GM18907 (cell line): ENCODE measurements around the gene BRI3.

Experiments
- ATAC-seq: cut with Tn5 transposase; IDR thresholded peaks from one replicate; pipeline ENCODE4 v1.9.1; 2021; ENCODE audit warnings: mild to moderate bottlenecking, moderate library complexity; ENCODE audit not compliant: unreplicated experiment

The BRI3 gene

DNA sequence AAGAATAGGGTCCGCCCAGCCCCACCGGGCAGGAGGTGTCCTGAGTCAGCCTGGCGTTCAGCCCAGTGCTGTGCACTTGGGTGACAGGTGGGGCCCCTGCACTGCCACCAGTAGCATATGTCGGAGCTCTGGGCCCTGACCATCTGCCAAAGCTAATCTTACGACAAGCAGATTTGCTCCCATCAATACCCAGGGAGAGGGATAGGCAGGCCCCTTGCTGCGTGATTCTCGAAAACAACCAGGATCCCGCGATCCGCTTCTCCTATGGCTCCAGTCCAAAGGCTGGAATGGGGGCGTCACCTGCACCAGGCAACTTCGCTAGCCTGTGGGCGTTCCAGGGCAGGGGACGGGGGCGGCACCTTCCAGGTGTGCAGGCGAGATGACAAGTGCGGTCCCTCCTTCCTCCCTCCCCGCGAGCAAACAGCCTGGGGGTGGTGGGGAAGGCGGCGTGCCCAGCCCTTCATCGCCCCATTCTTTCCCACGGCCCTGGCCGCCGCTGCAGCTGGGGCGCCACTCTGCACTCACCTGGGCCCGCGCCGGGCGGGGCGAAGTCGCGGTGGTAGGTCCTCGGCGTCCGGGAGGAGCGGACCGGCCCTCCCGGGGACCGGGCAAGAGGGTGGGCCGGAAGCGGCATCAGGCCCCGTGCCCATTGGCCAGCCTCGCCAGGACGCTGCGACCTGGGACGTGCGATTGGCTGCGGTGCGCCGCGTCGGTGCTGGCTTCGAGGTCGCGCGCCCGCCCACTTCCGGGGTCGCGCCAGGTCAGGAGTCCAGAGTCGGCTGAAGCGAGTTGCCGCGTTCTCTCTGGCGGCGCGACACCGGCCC is 29.7 kb upstream of the BRI3 start, which contains the start of gene TECPR1:
Gene TECPR1 (minus strand): TSS at position 632 of the 824 bp plus-strand sequence. CDS start 6,086 bp downstream, outside the sequence.
- ATAC-seq = peak; percentile 97

DNA sequence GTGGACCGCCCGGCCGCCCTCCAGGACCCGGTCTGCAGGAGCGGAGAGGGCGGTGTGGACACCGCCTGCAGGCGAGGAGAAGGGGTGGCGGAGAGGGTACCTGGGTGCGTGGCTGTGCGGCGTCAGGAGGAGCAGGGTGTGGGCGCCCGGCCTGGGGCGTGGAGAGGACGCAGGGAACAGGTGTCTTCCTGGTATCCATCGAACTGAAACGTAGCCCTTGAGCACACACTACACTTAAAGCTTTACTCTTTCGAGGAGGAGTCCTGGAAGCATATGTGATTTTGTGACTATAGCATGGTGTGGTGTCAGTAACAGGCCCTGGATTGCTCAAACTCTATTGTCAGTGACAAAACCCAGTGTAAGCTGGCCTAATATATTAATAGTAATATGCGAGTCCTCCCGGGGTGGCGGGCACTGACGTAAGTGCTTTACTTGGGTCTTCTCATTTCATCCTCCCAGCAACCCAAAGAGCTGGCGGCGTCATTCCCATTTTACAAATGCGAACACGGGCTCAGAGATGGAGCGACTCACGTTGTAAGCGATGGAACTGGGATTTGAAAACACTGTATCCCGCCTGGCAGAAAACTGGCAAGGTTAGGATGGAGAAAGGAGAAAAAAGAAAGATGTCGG is 28.9 kb upstream of the BRI3 start:
- ATAC-seq = peak; percentile 37

DNA sequence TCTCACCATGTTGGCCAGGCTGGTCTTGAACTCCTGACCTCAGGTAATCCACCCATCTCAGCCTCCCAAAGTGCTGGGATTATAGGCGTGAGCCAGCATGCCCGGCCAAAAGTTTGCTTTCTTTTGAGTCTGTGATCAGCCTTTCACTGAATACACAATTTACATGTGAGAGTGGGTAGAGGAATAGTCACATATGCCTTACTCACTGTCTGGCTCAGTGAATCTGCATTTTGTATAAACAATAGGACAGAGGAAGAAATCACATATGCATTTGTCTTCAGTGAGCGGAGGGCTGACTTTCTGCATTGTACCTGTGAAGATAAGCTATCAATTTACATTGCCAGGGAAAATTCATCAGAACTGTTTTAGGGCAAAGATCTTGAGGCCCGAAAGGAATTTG is 27.0 kb upstream of the BRI3 start:
- no peak for ATAC-seq

DNA sequence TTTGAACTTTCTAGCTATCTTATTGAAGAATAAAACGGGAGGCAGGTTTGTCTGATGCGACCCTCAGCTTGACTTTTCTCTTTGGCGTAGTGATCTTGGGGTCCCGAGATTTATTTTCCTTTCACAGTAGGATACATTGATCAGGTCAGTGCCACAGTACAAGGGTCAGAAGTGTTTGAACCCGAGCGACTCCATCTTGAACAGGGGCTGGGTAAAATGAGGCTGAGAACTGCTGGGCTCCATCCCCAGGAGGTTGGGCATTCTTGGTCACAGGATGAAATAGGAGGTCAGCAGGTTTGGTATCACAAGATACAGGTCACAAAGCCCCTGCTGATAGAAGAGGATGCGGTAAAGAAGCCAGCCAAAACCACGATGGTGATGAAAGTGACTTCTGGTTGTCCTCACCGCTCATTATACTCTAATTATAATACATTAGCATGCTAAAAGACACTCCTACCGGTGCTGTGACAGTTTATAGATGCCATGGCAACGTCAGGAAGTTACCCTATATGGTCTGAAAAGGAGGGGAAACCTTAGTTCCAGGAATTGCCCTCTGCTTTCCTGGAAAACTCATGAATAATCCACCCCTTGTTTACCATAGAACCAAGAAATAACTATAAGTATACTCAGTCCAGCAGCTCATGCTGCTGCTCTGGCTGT is 26.4 kb upstream of the BRI3 start:
- no peak for ATAC-seq

DNA sequence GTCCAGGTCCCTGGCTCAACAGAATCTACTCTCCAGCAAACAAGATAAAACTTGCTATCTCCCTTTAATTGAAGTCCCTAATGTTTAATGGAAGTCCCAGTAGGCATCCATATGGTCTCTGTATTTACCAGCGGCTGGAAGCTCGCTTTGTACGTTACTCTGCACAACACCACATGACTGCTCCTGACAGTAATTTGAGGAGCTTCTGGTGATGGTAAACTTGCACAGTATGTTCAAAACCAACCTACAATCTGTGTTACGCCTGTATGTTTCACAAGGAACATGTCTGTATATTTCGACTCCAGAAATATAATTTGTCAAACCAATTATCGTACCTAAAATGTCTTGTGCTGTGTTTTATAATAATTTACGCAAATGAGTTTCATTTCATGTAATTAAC is 25.1 kb upstream of the BRI3 start:
- no peak for ATAC-seq

DNA sequence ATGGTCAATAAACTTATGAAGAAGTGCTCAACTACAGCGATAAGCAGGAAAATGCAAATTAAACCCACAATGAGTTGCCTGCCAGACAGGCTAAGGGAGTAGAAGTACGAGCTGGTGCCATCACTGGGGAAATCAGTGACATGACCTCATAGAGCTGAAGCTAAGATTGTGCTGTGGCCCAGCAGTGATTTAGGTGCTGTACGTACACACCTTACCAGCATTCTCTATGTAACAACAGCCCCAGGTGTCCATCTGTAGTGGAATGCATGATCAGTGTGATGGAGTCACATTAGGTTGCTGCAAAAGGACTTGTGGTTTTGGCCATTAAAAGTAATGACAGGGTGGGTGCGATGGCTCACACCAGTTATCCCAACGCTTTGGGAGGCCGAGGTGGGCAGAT is 23.8 kb upstream of the BRI3 start:
- ATAC-seq = no peak

DNA sequence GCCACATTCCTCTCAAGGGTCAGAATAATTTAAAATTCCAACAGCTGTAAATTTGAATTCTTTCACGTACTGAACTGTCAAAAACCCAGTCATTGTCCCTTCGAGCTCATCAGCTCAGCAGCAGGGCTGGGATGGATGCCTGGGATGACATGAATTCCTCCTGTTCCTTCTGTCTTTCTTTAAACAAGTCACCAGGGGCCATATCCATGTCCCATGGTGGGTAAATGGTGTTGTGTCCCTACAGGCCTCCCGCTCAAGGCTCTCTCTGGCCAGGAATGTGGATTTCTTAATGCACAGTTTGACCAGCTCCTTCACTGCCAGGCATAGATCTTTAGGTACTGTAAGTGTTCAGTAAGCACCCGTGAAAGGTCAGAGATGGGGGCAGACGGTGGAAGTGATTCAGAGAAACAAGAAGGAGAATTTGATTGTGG is 15.6 kb upstream of the BRI3 start:
- ATAC-seq = no peak

DNA sequence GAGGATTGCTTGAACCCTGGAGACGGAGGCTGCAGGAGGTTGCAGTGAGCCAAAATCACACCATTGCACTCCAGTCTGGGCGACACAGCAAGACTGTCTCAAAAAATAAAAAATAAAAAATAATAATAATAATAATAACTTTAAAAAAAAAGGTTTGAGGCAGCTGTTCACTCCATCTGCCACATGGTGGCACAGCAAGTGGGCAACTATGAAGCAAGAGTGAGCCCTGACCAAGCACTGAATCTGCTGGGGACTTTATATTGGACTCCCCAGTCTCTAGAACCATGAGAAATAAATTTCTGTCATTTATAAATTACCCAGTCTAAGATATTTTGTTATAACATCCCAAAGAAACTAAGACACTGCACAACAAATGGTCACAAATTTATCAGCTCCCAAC is 14.6 kb upstream of the BRI3 start:
- no peak for ATAC-seq

DNA sequence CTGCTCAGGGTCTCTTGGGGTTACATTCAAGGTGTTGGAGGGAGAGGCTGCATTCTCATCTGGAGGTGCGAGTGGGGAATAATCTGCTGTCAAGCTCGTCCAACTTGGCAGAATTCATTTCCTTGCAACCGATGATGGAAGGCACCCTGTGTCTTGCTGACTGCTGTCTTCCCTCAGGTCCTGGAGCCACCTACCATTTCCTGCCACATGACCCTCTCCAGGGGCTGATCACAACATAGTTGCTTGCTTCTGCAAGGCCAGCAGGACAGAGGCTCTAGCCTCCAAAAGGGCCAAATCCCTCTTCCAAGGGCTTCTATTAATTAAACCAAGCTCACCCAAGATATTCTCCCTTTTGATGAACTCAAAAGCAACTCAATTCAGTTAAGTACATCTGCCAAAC is 14.2 kb upstream of the BRI3 start:
- no peak for ATAC-seq

DNA sequence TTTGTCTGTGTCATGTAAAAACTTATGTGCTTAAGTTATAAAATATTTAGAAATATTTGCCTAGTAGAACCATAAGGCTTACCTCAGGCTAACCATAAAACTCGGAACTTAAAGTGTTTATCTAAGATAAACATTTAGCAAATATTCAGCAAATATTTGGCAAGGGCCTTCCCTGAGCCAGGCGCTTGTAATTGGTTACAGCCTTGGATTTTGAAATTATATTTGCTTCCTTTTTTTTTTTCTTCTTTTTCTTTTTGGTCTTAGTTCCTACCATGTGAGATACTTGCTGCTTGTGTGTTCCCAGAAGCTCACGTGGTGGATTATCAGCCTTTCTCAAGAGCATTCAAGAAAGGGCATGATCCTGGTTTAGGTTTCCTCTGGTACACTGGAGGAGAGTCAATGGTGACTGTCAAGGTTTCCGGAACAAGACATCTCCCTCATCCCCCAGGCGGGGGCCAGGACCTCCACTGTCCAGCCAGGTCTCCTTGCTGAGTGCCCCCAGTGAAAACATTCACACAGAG is 5.2 kb upstream of the BRI3 start:
- ATAC-seq = no peak

DNA sequence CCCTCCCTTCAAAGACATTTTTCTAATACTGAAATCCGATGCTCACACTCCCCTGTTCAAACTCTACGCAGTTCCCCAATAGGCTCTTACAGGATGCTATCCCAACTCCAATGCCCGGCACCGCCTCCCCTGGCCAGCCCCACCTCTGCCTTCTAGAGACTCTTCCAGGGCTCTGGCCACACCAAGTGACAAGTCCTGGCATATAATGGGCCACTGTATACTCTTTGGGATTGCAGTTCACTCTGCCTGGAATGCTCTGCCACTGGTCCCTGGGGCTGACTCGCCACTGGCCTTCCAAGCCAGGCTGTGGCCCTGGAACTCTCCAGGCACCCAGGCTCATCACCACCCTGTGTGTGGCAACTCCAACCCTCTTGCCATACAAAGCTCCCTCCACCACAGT is 3.1 kb upstream of the BRI3 start:
- ATAC-seq = no peak

DNA sequence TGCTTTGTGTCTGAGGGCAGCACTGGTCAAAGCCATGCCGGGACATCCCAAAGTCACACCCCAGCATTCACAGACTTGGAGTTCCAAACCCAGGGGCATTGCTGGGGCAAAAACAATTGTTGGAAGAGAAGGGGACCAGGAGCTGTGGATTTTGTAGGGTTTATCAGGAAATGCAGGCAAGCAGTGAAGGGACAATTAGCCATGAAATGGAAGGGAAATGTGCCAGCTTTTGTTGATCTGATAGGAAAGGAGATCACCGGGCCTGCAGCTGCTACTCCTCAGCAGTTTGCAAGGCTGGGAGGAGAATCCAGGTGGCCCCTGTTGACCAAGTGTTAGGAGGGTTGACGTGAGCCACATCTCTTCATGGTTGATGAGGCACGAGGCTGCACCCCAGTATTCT is 2.5 kb upstream of the BRI3 start:
- no peak for ATAC-seq

DNA sequence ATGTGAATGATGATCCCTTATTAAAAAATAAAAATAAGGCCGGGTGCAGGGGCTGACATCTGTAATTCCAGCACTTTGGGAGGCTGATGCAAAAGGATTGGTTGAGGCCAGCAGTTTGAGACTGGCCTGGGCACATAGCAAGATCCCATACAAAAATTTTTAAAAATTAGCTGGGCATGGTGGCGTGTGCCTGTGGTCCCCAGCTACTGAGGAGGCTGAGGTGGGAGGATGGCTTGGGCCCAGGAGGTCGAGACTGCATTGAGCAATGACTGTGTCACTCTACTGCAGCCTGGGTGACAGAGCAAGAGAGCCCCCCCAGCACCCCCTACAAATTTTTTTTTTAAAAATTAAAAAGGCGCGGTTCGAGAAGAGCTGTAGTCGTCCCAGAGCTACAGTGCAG is 1.2 kb upstream of the BRI3 start:
- no peak for ATAC-seq

DNA sequence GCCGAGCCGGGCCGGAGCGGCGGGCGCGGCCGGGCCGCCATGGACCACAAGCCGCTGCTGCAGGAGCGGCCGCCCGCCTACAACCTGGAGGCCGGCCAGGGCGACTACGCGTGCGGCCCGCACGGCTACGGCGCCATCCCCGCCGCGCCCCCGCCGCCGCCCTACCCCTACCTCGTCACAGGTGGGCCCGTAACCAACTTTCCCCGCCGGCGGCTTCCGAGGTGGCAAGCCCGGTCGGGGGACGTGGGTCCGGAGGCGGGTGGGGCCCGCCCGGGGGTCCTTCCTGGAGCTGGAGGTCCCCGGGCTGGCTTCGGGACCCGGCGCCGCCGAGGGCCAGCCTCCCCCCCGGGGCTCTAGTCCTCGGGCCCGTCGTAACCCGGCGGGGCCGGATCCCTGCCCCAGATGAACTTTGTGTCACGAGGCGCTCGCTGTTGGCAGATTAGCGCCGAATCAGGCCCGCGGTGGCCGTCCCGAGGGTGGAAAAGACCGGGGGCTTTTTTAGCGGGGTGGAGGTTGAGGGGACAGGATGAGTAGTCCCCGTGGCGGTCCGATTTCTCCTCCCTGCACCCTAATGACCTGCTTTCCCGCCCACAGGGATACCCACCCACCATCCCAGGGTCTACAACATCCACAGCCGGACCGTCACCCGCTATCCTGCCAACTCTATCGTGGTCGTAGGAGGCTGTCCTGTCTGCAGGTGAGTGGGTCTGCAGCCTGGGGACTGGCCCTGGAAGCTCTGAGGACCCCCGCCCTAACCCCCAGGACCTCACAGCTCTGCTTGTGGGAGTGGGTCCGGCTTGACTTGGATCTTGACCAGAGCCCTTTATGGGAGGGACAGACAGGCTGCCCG is 496 bp downstream of the BRI3 start:
- peak; percentile 30 for ATAC-seq

DNA sequence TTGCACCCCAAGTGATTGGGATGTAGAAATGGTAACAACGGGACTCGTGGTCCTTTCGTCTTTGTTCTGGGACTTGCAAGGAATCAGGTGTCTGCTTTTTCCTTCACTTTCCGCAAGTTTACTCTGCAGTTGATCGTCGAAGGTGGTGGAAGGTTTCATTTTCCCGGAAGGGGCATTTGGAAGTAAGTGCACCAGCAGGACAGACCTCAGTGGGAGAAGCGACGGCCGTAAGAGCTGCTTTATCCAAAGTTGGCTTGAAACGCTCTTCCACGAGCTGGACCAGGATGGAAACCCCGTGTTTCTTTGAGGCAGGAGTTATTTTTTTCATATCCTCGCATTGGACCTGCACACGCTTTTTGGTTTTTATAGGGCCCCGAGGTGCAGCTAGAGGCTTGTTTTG is 1.2 kb downstream of the BRI3 start:
- no peak for ATAC-seq

DNA sequence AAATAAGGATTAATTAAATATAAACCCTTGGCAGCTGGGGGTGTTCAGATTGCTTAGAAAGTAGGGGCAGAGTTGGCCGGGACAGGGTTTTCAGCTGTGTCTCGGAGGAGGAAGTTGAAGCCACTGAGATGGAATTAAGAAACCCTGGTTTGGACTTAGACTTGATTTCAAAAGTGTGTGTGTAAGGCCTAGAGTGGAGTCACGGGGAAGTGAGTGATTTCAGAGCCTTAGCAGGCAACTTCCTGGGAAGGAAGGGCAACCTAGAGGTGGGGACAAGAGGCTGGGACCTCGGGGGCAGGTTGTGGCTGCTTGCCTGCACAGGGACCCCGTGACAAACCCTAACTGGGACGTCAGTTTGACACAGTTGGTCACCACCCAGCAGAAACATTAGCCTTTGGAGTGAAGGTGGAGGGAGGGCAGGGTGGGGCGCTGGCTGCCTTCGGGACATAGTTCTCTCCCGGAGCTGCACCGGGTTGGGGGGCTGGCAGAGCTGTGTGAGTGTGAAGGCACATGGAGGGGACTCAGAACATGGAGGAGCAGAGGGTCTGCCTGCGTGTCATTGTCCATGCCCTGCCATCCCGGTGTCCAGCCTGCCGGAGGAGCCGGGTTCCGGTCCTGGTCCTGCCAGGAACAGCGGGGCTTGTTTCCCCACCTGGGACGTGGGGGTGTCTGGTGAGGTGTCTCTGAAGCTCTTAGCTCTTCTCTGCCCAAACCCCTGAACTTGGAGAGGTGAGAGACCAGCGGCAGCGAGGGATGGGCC is 1.8 kb downstream of the BRI3 start:
- no peak for ATAC-seq

DNA sequence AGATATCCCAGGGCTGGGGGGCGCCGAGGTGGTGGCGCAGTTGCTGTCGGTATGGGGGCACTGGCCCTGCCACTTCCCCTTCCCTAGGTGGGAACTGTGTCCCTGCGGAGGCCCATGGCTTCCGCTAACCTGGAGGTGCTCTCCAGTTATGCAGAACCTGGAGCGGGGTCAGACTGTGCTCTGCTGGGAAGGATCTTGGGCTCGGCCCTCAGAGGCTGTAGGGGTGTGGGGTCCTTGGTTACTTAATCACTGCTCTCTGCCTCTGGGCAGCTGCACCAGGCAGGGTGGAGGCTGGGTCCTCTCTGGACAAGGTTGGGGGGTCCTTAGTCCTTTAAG is 2.4 kb downstream of the BRI3 start:
- ATAC-seq = no peak

DNA sequence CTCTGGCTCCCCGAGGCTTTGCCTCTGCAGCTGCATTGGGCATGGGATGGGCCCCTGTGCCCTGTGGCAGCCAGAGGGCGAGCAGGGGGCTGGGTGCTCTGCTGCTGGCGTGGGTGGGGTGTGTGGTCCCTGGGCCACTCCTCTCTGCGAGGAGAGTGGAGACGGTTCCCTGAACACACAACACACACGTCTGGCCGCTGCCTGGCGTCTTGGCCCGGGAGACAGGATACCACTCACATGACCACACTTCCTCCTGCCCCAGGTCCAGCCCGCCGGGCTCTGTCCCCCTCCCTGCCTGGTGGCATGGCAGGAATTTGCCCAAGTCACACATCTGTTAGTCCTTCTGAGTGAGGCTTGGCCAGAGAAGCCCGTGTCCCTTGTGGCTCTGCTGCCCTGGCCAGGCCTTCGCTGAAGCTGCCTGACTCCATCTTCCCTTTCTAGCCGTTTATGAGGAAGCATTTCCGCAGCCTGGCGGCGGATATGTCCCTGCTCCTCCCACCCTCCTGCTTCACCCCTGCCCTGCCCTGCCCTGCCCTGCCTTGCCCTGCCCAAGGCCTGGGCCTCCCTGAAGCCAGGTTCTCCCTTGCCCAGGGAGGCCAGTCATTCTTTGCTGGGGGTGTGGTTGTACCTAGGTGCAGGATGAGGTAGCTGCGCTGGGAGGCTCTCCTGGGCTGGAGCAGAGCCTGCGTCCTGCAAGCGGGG is 3.0 kb downstream of the BRI3 start:
- no peak for ATAC-seq
